GM10248 (cell line): Measurements from ENCODE around the gene NTRK1.

ENCODE experiments used
- CTCF ChIA-PET: fragments of 300-600 bp; sonication (Branson Sonifier 250); formaldehyde crosslinking; extraction: SDS; loops from one replicate; lab custom pipeline; 2021; ENCODE audit warnings: antibody characterized with exemption; lab: Yijun Ruan, JAX
- POLR2A ChIA-PET: fragments of 350-650 bp; sonication (Branson Sonifier 250); formaldehyde crosslinking; extraction: SDS; loops from one replicate; lab custom pipeline; 2020; ENCODE audit warnings: antibody characterized with exemption; lab: Yijun Ruan, JAX
- DNase-seq: peaks from one replicate; pipeline ENCODE4 v3.0.0; 2012; ENCODE audit errors: extremely low spot score
- CTCF ChIP-seq: IDR thresholded peaks from 2 replicates; pipeline ENCODE4 v1.5.1; 2012; ENCODE audit warnings: mild to moderate bottlenecking, low read depth; ENCODE audit errors: extremely low read depth, missing control alignments, control extremely low read depth

The NTRK1 gene

GRCh38 chr1:156912310-156912709, 51.6 kb downstream of the NTRK1 start:
- ChIA-PET POLR2A (no interaction called here), CTCF (interaction anchor here (1.2 to 4.8 kb wide), 5 partner anchors 15 to 161 kb away, joined by 3 to 33 read pairs (median 5); no protein-coding TSS in a partner anchor)
- no peak for DNase-seq
- TF ChIP-seq CTCF, result no peak

GRCh38 chr1:156912861-156913808, 52.5 kb downstream of the NTRK1 start:
- no peak for TF ChIP-seq CTCF
- DNase-seq, result no peak
- CTCF ChIA-PET, result interaction anchor here (0.7 to 4.8 kb wide), 6 partner anchors 14 to 243 kb away, joined by 3 to 33 read pairs (median 6); no protein-coding TSS in a partner anchor
- POLR2A ChIA-PET, result no interaction called here

- ChIA-PET POLR2A (interaction anchor here (0.5 kb wide), 1 partner anchor 589 kb away, joined by 7 read pairs; no protein-coding TSS in a partner anchor), CTCF (interaction anchor here (0.7 to 4.8 kb wide), 5 partner anchors 14 to 242 kb away, joined by 3 to 33 read pairs (median 4); no protein-coding TSS in a partner anchor)
These were observed 53.2 kb downstream of the NTRK1 start for GRCh38 chr1:156913809-156914387.

DNA sequence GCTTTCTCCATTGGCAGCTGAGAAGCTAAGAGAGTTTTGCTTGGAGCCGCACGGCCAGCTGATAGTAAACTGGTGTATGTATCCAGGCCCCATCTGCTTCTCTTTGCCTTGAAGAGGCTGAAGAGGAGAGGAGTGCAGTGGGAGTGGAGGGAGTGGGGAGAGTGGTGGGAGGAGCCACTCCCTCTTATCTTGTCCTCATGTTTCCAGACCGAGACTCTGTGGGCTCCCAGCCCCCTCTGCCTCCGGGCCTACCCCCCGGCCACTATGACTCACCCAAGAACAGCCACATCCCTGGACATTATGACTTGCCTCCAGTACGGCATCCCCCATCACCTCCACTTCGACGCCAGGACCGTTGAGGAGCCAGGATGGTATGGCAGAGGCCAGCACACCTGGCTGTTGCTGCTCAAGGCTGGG, 53.8 kb downstream of the NTRK1 start:
- POLR2A ChIA-PET, result interaction anchor here (0.5 kb wide), 1 partner anchor 589 kb away, joined by 7 read pairs; no protein-coding TSS in a partner anchor
- CTCF ChIA-PET, result interaction anchor here (1.3 to 4.8 kb wide), 3 partner anchors 13 to 242 kb away, joined by 3 to 33 read pairs (median 7); no protein-coding TSS in a partner anchor
- no peak for DNase-seq
- TF ChIP-seq CTCF, result no peak

More at GRCh38 chr1:156913809-156914387, 53.2 kb downstream of the NTRK1 start:
- TF ChIP-seq CTCF, result no peak
- no peak for DNase-seq

DNA sequence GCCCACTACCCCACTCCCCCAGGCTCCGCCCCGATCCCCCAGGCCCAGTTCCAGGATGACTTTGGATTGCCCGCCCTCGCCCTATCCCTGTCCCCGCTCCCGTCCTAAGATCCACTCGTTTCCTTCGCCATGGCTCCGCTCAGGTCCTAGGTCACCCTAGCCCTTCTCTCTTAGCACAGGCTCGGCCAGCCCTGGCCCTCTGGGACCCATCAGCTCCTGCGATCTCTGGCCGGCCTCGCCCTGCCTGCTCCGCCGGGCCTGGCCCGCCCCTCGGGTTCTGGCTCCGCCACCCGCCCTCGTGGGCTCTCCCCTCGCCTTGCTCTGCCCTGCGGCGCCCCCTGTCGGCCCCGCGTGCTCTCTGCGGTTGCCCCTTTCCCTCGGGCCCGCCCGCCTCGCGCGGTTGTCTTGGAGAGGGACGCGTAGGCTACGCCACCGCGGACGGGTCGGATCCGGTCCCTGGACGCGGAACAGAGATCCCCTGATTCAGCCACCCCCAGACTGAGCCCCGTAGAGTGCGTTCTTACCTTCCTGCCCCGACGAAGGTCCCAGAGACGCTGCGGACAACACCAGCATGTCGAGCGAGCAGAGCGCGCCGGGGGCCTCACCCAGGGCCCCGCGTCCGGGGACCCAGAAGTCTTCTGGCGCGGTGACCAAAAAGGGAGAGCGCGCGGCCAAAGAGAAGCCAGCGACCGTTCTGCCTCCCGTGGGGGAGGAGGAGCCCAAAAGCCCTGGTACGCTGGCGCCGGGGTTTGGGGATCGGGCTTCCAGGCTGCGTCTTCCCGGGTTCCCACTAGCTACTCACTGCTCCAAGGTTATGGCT, 59.8 kb downstream of the NTRK1 start, which contains the start of gene LRRC71:
Gene LRRC71 (plus strand): TSS at position 400 of the 820 bp plus-strand sequence. CDS start 172 bp downstream, at position 572.
- peak; percentile 72 for DNase-seq
- peak; percentile 38 for TF ChIP-seq CTCF
- CTCF ChIA-PET, result interaction anchor here (1.5 kb wide), 1 partner anchor 30 kb away, joined by 3 read pairs; no protein-coding TSS in a partner anchor
- POLR2A ChIA-PET, result no interaction called here
